Measurements from ENCODE around the gene RASGRF1.
"Not testable (repeated sequence)": the region's sequence is repeated elsewhere in the genome, so short reads cannot be mapped to it uniquely, and the experiment has no call there.

Gene RASGRF1

GRCh38 chr15:79090487-79091203, at the start of gene RASGRF1:
Gene RASGRF1 (minus strand): TSS chr15:79090780. CDS start chr15:79090498, 282 bp downstream.
- no peak for DNase-seq

- no peak for DNase-seq
Measured at GRCh38 chr15:79136434-79137046, 46.0 kb upstream of the RASGRF1 start.

GRCh38 chr15:79133309-79133708, 42.7 kb upstream of the RASGRF1 start:
- DNase-seq: no peak

GRCh38 chr15:79132770-79133169, 42.2 kb upstream of the RASGRF1 start:
- no peak for DNase-seq

- no peak for DNase-seq
Measured at GRCh38 chr15:79132361-79132760, 41.8 kb upstream of the RASGRF1 start.

- no peak for DNase-seq
Measured at GRCh38 chr15:79130535-79131130, 40.1 kb upstream of the RASGRF1 start.

- DNase-seq: no peak
Measured at GRCh38 chr15:79129235-79129634, 38.7 kb upstream of the RASGRF1 start.

- no peak for DNase-seq
Measured at GRCh38 chr15:79128556-79128955, 38.0 kb upstream of the RASGRF1 start.

- DNase-seq: no peak
Measured at GRCh38 chr15:79124388-79124787, 33.8 kb upstream of the RASGRF1 start.

- no peak for DNase-seq
Measured at GRCh38 chr15:79122991-79123390, 32.4 kb upstream of the RASGRF1 start.

GRCh38 chr15:79122391-79122790, 31.8 kb upstream of the RASGRF1 start:
- no peak for DNase-seq

GRCh38 chr15:79121571-79121970, 31.0 kb upstream of the RASGRF1 start:
- no peak for DNase-seq

- no peak for DNase-seq
Measured at GRCh38 chr15:79117442-79118204, 27.0 kb upstream of the RASGRF1 start.

- no peak for DNase-seq
Measured at GRCh38 chr15:79116771-79117170, 26.2 kb upstream of the RASGRF1 start.

- DNase-seq: no peak
Measured at GRCh38 chr15:79115986-79116665, 25.5 kb upstream of the RASGRF1 start.

- DNase-seq: no peak
Measured at GRCh38 chr15:79113831-79114230, 23.3 kb upstream of the RASGRF1 start.

- DNase-seq: not testable (repeated sequence)
Measured at GRCh38 chr15:79111404-79111803, 20.8 kb upstream of the RASGRF1 start.

GRCh38 chr15:79105141-79105540, 14.6 kb upstream of the RASGRF1 start:
- DNase-seq: no peak

GRCh38 chr15:79102595-79102994, 12.0 kb upstream of the RASGRF1 start:
- DNase-seq: no peak

GRCh38 chr15:79101866-79102581, 11.4 kb upstream of the RASGRF1 start:
- no peak for DNase-seq

GRCh38 chr15:79099692-79100091, 9.1 kb upstream of the RASGRF1 start:
- no peak for DNase-seq

- no peak for DNase-seq
Measured at GRCh38 chr15:79094611-79095021, 4.0 kb upstream of the RASGRF1 start.

Measured in stimulated activated naive CD4-positive, alpha-beta T cell treated with Interleukin-2 at 50 U/mL for 16 hours (primary cell).